Smooth muscle cell (in vitro differentiated cells): ENCODE results near the gene HLA-DQB2. TPM values are rescaled to one million over a fixed set of nuclear protein-coding genes. Genes with fewer than 3 reads are reported as not detected.

Experiments
- DNase-seq: peaks from one replicate; lab custom pipeline; 2025; ENCODE audit not compliant: unreplicated experiment; lab: John Stamatoyannopoulos, UW
- H2AFZ ChIP-seq: fragments of 200-600 bp; sonication (generic); 2 replicates; pipeline ENCODE4 v1.6.0; 2016; ENCODE audit warnings: antibody characterized with exemption, low read depth, mild to moderate bottlenecking
- H3F3A ChIP-seq: fragments of 200-600 bp; sonication (generic); 2 replicates; pipeline ENCODE4 v1.6.0; 2017; ENCODE audit warnings: antibody characterized with exemption, low read depth
- H3K27ac ChIP-seq: fragments of 200-600 bp; sonication (generic); 2 replicates; pipeline ENCODE4 v1.5.1; 2016; ENCODE audit warnings: low read depth, mild to moderate bottlenecking
- H3K27me3 ChIP-seq: fragments of 200-600 bp; sonication (generic); 2 replicates; pipeline ENCODE4 v1.6.1; 2016; ENCODE audit warnings: low read depth, mild to moderate bottlenecking
- H3K36me3 ChIP-seq: fragments of 200-600 bp; sonication (generic); 2 replicates; pipeline ENCODE4 v1.5.1; 2016; ENCODE audit warnings: low read depth
- H3K4me1 ChIP-seq: fragments of 200-600 bp; sonication (generic); 2 replicates; pipeline ENCODE4 v1.5.1; 2016; ENCODE audit warnings: low read depth
- H3K4me2 ChIP-seq: fragments of 200-600 bp; sonication (generic); 2 replicates; pipeline ENCODE4 v1.6.0; 2016; ENCODE audit warnings: mild to moderate bottlenecking
- H3K4me3 ChIP-seq: fragments of 200-600 bp; sonication (generic); 2 replicates; pipeline ENCODE4 v1.5.1; 2016; ENCODE audit warnings: mild to moderate bottlenecking
- H3K79me2 ChIP-seq: fragments of 200-600 bp; sonication (generic); 2 replicates; pipeline ENCODE4 v1.6.0; 2016; ENCODE audit warnings: low read depth, mild to moderate bottlenecking
- H3K9ac ChIP-seq: fragments of 200-600 bp; sonication (generic); 2 replicates; pipeline ENCODE4 v1.6.0; 2016; ENCODE audit warnings: low read depth
- H3K9me3 ChIP-seq: fragments of 200-600 bp; sonication (generic); replicated peaks from 2 replicates; pipeline ENCODE4 v1.5.1; 2016; ENCODE audit warnings: low read depth
- H4K20me1 ChIP-seq: fragments of 200-600 bp; sonication (generic); 2 replicates; pipeline ENCODE4 v1.6.0; 2016; ENCODE audit warnings: low read depth
- WGBS: methylation state at CpG from one replicate; pipeline ENCODE4 v1.1.7; 2016; ENCODE audit warnings: low lambda C conversion rate; 5-methylcytosine and 5-hydroxymethylcytosine counted together
- polyA plus RNA-seq: library from polyadenylated mRNA; unstranded; fragments of >200 nt; fragmentation: Nextera tagmentation; extraction: Ambion mirVana; gene quantifications from 2 replicates; pipeline ENCODE4 v1.2.1, GENCODE V29; 2016
- total RNA-seq: library from RNA; depleted of rRNA; stranded (reverse); fragments of >200 nt; gene quantifications from 2 replicates; pipeline ENCODE4 v1.2.3, GENCODE V29; 2014
- TF ChIP-seq, protein P1 (sequence below): fragments of 200-600 bp; sonication (generic); IDR thresholded peaks from 2 replicates; pipeline ENCODE4 v1.5.1; 2017; ENCODE audit warnings: borderline replicate concordance, mild to moderate bottlenecking, antibody characterized with exemption; ENCODE audit not compliant: insufficient read depth, poor library complexity, severe bottlenecking

HLA-DQB2 gene
- total and polyA plus RNA-seq, 2 experiments from 2014 or later = not detected

DNA sequence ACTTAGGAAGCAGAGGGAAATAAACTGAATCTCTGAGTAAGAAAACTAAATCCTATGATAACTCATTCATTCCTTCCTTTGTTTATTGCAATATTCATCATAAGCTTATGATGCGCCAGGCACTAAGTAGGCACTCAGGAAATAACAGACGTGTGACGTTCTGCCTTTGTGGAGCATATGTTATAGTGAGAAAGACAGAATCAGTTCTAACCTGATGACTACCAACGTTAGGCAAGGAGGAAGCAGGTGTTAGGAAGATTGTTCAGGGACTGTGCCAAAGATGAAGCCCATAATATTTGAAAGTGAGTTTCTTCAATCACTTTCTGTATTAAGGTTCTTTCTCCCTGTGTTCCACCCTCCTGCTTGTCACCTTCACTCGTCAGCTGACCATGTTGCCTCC is 18.6 kb downstream of the HLA-DQB2 start:
- Histone ChIP-seq H3K79me2 (no peaks in the 10 kb centered on the region), H3K27me3 (peaks cover 4% of the 10 kb centered on the region), H3K4me3 (no peak overlapping the region), H3K36me3 (no peaks in the 10 kb centered on the region), H3F3A (no peaks in the 10 kb centered on the region), H3K9ac (no peak overlapping the region), H3K4me2 (no peak overlapping the region), H4K20me1 (no peaks in the 10 kb centered on the region), H3K4me1 (no peaks in the 10 kb centered on the region), H2AFZ (no peak overlapping the region), H3K9me3 (no peaks in the 10 kb centered on the region), H3K27ac (no peak overlapping the region)
- DNase-seq = no peak
- WGBS = 67% methylated on average over 5 of the region's 5 CpGs
- TF ChIP-seq, protein P1, sequence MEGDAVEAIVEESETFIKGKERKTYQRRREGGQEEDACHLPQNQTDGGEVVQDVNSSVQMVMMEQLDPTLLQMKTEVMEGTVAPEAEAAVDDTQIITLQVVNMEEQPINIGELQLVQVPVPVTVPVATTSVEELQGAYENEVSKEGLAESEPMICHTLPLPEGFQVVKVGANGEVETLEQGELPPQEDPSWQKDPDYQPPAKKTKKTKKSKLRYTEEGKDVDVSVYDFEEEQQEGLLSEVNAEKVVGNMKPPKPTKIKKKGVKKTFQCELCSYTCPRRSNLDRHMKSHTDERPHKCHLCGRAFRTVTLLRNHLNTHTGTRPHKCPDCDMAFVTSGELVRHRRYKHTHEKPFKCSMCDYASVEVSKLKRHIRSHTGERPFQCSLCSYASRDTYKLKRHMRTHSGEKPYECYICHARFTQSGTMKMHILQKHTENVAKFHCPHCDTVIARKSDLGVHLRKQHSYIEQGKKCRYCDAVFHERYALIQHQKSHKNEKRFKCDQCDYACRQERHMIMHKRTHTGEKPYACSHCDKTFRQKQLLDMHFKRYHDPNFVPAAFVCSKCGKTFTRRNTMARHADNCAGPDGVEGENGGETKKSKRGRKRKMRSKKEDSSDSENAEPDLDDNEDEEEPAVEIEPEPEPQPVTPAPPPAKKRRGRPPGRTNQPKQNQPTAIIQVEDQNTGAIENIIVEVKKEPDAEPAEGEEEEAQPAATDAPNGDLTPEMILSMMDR = no peak

DNA sequence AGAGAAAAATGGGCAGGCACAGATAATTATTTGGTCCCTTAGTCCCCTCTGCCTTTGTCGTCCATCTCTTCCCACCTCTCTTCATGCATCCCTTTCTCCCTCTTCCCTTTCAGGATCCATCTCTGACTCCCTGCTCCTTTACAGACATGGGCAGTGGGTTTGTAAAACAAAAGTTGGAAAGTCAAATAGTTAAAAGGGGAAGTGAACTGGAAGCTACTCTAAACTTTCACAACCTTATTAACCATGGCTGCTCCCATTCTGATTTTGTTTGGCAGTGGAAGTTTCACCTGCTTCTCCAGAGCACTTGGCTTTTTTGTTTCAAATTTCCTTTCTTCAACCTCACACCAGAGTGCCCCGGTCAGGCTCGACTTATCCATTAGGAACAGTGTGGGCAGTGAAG is 21.0 kb downstream of the HLA-DQB2 start:
- H3K4me3 ChIP-seq = no peak overlapping the region
- H3K36me3 ChIP-seq = no peaks in the 10 kb centered on the region
- H3K27me3 ChIP-seq = peaks cover 7% of the 10 kb centered on the region
- H3K9ac ChIP-seq = no peak overlapping the region
- H3K4me2 ChIP-seq = no peak overlapping the region
- WGBS = 93% methylated on average over 3 of the region's 3 CpGs
- H2AFZ ChIP-seq = no peak overlapping the region
- H3K4me1 ChIP-seq = no peaks in the 10 kb centered on the region
- DNase-seq = no peak
- no peaks in the 10 kb centered on the region for H4K20me1 ChIP-seq
- TF ChIP-seq, protein P1 = no peak
- H3K27ac ChIP-seq = no peak overlapping the region
- H3K9me3 ChIP-seq = no peaks in the 10 kb centered on the region
- no peaks in the 10 kb centered on the region for H3K79me2 ChIP-seq
- H3F3A ChIP-seq = no peaks in the 10 kb centered on the region

DNA sequence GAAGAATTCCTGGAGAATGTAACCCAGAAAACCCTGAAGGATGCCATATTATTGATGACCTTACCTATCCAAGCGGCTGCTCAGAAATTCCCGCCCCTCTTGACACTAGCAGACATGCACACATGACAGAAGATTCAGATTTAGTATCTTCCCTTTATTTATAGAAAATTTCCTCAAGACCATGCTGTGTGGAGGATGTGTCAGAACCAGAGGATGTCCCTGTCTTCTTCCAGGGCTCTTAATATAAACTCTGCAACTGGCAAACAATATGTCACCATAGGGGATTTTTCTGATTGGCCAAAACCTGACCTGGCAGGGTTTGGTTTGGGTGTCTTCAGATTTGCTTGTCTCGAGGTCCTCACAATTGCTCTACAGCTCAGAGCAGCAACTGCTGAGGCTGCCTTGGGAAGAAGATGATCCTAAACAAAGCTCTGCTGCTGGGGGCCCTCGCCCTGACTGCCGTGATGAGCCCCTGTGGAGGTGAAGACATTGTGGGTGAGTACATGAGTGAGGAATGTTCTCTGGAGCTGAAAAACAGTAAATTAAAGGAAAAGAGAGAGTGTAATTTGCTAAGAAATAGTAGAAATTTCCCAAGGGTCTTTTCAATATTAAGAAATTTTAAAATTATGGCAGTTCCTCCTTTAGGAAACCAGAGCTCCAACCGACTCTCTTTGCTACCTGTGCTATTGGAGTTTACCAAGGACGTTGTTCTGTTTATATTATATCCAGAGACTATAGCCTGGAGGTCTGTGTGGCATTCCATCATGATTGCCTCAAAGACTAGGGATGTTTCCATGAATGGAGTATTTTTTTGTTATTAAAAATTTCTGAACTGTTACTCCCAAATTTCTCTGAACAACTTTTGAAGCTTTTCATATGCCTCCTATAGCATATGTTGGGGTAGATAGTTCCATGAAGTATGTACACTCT is 22.0 kb downstream of the HLA-DQB2 start, which contains the start of gene HLA-DQA2:
Gene HLA-DQA2, plus strand, starts transcription at position 361 of the 930 bp plus-strand sequence. Its CDS starts 53 bp downstream, at position 414.
- WGBS = 80% methylated on average over 7 of the region's 7 CpGs
- H3K4me3 ChIP-seq = no peak within 1 kb of the TSS
- no peaks in the 10 kb centered on the region for H3F3A ChIP-seq
- TF ChIP-seq, protein P1 = no peak
- H3K27me3 ChIP-seq = peaks cover 10% of the 10 kb centered on the region
- H3K9ac ChIP-seq = no peak within 1 kb of the TSS
- no peaks in the 10 kb centered on the region for H4K20me1 ChIP-seq
- H3K4me2 ChIP-seq = no peak within 1 kb of the TSS
- H3K36me3 ChIP-seq = no peaks in the 10 kb centered on the region
- DNase-seq = no peak
- no peak within 1 kb of the TSS for H2AFZ ChIP-seq
- no peak within 1 kb of the TSS for H3K27ac ChIP-seq
- no peaks in the 10 kb centered on the region for H3K4me1 ChIP-seq
- H3K9me3 ChIP-seq = no peaks in the 10 kb centered on the region
- H3K79me2 ChIP-seq = no peaks in the 10 kb centered on the region
